Heart right ventricle (tissue), 16 donors: ENCODE measurements around the gene PPP2R3B. TPM values are rescaled to one million over a fixed set of nuclear protein-coding genes. Genes with fewer than 3 reads are reported as not detected.
"Not testable (repeated sequence)": the region's sequence is repeated elsewhere in the genome, so short reads cannot be mapped to it uniquely, and the experiment has no call there.

Experiments used
- ATAC-seq, 8 donors: fragments of 200-7000 bp; cut with Tn5 transposase; one replicate each; pipeline ENCODE4 v1.9.1; 2020; ENCODE audit warnings: mild to moderate bottlenecking in 8 of 8, moderate library complexity in 8 of 8, moderate number of reproducible peaks in 1 of 8
- DNase-seq, 2 donors: peaks; one replicate each; pipeline ENCODE4 v3.0.0-alpha.2; 2020
- H3K27ac ChIP-seq, 10 donors: fragments of 200-600 bp; sonication (generic) in 2 of 10; one replicate each; pipeline versions ENCODE4 v1.5.0 to v1.8.0; 2020 to 2022; ENCODE audit warnings: mild to moderate bottlenecking in 3 of 10
- H3K27me3 ChIP-seq, 7 donors: fragments of 200-600 bp; one replicate each; pipeline ENCODE4 v1.8.0; 2021 to 2022; ENCODE audit warnings: mild to moderate bottlenecking in 2 of 7
- H3K36me3 ChIP-seq, 9 donors: fragments of 200-600 bp; sonication (generic) in 1 of 9; one replicate each; pipeline versions ENCODE4 v1.5.0 to v1.8.0; 2020 to 2022; ENCODE audit warnings: mild to moderate bottlenecking in 2 of 9
- H3K4me1 ChIP-seq, 9 donors: fragments of 200-600 bp; sonication (generic) in 1 of 9; one replicate each; pipeline versions ENCODE4 v1.5.0 to v1.8.0; 2020 to 2022; ENCODE audit warnings: mild to moderate bottlenecking in 4 of 9
- H3K4me3 ChIP-seq, 10 donors: fragments of 200-600 bp; sonication (generic) in 2 of 10; one replicate each; pipeline versions ENCODE4 v1.5.0 to v1.8.0; 2020 to 2022; ENCODE audit warnings: mild to moderate bottlenecking in 7 of 10, moderate library complexity in 2 of 10
- H3K9me3 ChIP-seq, 11 donors: fragments of 200-600 bp in 10 of 11; sonication (generic) in 2 of 11; one replicate each; pipeline versions ENCODE4 v1.5.0 to v1.8.0; 2013 to 2022; ENCODE audit warnings: mild to moderate bottlenecking in 2 of 11, control low read depth in 1 of 11, moderate library complexity in 1 of 11
- CTCF ChIP-seq, 9 donors: fragments of 200-600 bp; sonication (generic) in 2 of 9; IDR thresholded peaks; one replicate each; pipeline versions ENCODE4 v1.5.0 to v1.8.0; 2021 to 2022; ENCODE audit warnings: antibody characterized with exemption in 9 of 9, mild to moderate bottlenecking in 5 of 9, moderate library complexity in 1 of 9
- WGBS, 2 donors: extraction: QIAGEN DNeasy Blood & Tissue Kit; methylation state at CpG; one replicate each; pipeline ENCODE4 v1.1.7; 2013; ENCODE audit warnings: inconsistent platforms in 1 of 2; 5-methylcytosine and 5-hydroxymethylcytosine counted together
- intact Hi-C, 10 donors: fragments of 100-400 bp; cut with DNase I; formaldehyde crosslinking; loops; one replicate each; pipeline versions ENCODE4 v1.11.1 to v1.14.2; 2022
- polyA plus RNA-seq, 2 donors: library from polyadenylated mRNA; stranded (reverse); fragments of 200-250 nt; gene quantifications; one replicate each; pipeline ENCODE4 v1.2.3, GENCODE V29; 2013
- total RNA-seq, 10 donors: library from RNA; stranded (reverse); fragmentation: NEBNext Ultra II Directional in 3 of 10; extraction: Animal tissue kit (Norgen Biotek cat#: 25700) in 3 of 10; gene quantifications; one replicate each; pipeline versions ENCODE4 v1.2.1 to v1.2.4, GENCODE V29; 2021 to 2023
- donor health status: Arrhythmogenic right ventricular cardiomyopathy.
- donor health status: ischemic (EF 13 %, LVEDD 7.1; RV severe dilation, severe dysfunction).
- donor health status: healthy with polysubstance abuse.
- donor health status: DM: no; HTN: yes; CAD: no.
- donor health status: DM: no; HTN: no; CAD: no.
- donor health status: ischemic (EF 25% LVEDD 6.9; RV normal size, moderate dysfunction).
- donor health status: ischemic (EF 25% LVEDD 5.7; RV mildly dilated, moderate dysfunction).
- donor health status: healthy.
- donor health status: DM: yes; HTN: yes; CAD: no.
- donor health status: Ischemic cardiomyopathy.
- donor health status: ischemic (EF 35%, LVEDD 5.7; RV mildly dilated, moderate dysfunction).
- donor health status: nonischemic (EF 11% LVEDD 7.7; RV severe dilation, severe dysfunction).
- donor health status: DM: yes; HTN: yes; CAD: no.
- donor health status: PGD.
- donor health status: ischemic (EF 29% LVEDD 5.4; RV normal size, mild dysfunction).
- donor health status: nonischemic (EF 23%, LVEDD 6.1; RV moderate dilation, normal function).

Gene PPP2R3B
- total and polyA plus RNA-seq, 12 donors, result 73.9 to 362 (median 128) TPM

- Histone ChIP-seq H3K9me3 (no peaks in the 10 kb centered on the region), H3K36me3 (no peaks in the 10 kb centered on the region), H3K27me3 (peaks cover 0 to 5% (median 0%) of the 10 kb centered on the region in 7 donors), H3K4me1 (peaks cover 0 to 3% (median 0%) of the 10 kb centered on the region in 9 donors), H3K4me3 (no peak overlapping the region), H3K27ac (no peak overlapping the region)
- DNase-seq (no peak), ATAC-seq (peak in 1 of 8 donors; percentile 42)
- WGBS, 2 donors, result 89 to 93% methylated on average over 55 of the region's 55 CpGs
- no peak for TF ChIP-seq CTCF (IDR thresholded peaks at IDR 0.05)
- intact Hi-C loops, result no loop called here
These were observed 32.4 kb upstream of the PPP2R3B start for GRCh38 chrX:418927-419729.

GRCh38 chrX:415498-415897 lies 28.8 kb upstream of the PPP2R3B start:
- H3K36me3 ChIP-seq, H3K27ac ChIP-seq, DNase-seq, H3K4me3 ChIP-seq, H3K9me3 ChIP-seq, intact Hi-C loops, ATAC-seq: not testable (repeated sequence)
- Histone ChIP-seq H3K27me3 (peaks cover 0 to 13% (median 0%) of the 10 kb centered on the region in 7 donors), H3K4me1 (peaks cover 0 to 15% (median 6%) of the 10 kb centered on the region in 9 donors)
- WGBS, 2 donors, result 94 to 97% methylated on average over 5 of the region's 5 CpGs

GRCh38 chrX:413322-414201 lies 26.9 kb upstream of the PPP2R3B start:
- intact Hi-C loops, result loop anchor here in 2 of 10 donors (2.0 kb wide), 2 partner anchors 27 to 43 kb away; partner anchors contain the start of gene PPP2R3B (in 1 of the 2)
- peaks cover 0 to 13% (median 0%) of the 10 kb centered on the region in 7 donors for H3K27me3 ChIP-seq
- no peaks in the 10 kb centered on the region for H3K9me3 ChIP-seq
- H3K4me1 ChIP-seq, result peaks cover 0 to 15% (median 6%) of the 10 kb centered on the region in 9 donors
- DNase-seq (peak; percentile 68 to 74), ATAC-seq (peak; percentile 88 to 95 (median 92))
- H3K4me3 ChIP-seq, result peak overlapping the region; percentile 0 to 54 (median 46)
- peak in 6 of 9 donors; percentile 10 to 51 (median 40) for TF ChIP-seq CTCF (IDR thresholded peaks at IDR 0.05)
- H3K27ac ChIP-seq, result peak overlapping the region in 9 of 10 donors; percentile 67 to 91 (median 86)
- H3K36me3 ChIP-seq, result no peaks in the 10 kb centered on the region
- WGBS, 2 donors, result 4 to 5% methylated on average over 46 to 47 of the region's 47 CpGs

GRCh38 chrX:410296-410695 lies 23.6 kb upstream of the PPP2R3B start:
- no peaks in the 10 kb centered on the region for H3K9me3 ChIP-seq
- ATAC-seq, result no peak
- no peak for DNase-seq
- no peak overlapping the region for H3K27ac ChIP-seq
- WGBS, 2 donors, result 93 to 97% methylated on average over 17 of the region's 17 CpGs
- peaks cover 0 to 4% (median 0%) of the 10 kb centered on the region in 9 donors for H3K36me3 ChIP-seq
- H3K27me3 ChIP-seq, result peaks cover 0 to 13% (median 0%) of the 10 kb centered on the region in 7 donors
- H3K4me3 ChIP-seq, result no peak overlapping the region
- peaks cover 0 to 15% (median 6%) of the 10 kb centered on the region in 9 donors for H3K4me1 ChIP-seq
- no peak for TF ChIP-seq CTCF (IDR thresholded peaks at IDR 0.05)
- intact Hi-C loops, result no loop called here
